HUDEP-2 (cell line): ENCODE measurements around the gene TRIO.

Experiments used
- DNase-seq, 76 experiments: peaks; one replicate each; lab custom pipeline; 2025; ENCODE audit not compliant: unreplicated experiment in 76 of 76; lab: John Stamatoyannopoulos, UW

TRIO gene

GRCh38 chr5:14240359-14240758, 97.2 kb downstream of the TRIO start:
- no peak for DNase-seq

GRCh38 chr5:14241141-14241540, 98.0 kb downstream of the TRIO start:
- no peak for DNase-seq

- DNase-seq: no peak
Measured at GRCh38 chr5:14242447-14242846, 99.3 kb downstream of the TRIO start.

- no peak for DNase-seq
Measured at GRCh38 chr5:14242871-14243383, 99.8 kb downstream of the TRIO start.

GRCh38 chr5:14243766-14244165, 100.6 kb downstream of the TRIO start:
- DNase-seq: no peak

- DNase-seq: no peak
Measured at GRCh38 chr5:14244721-14245120, 101.6 kb downstream of the TRIO start.

GRCh38 chr5:14245132-14245925, 102.2 kb downstream of the TRIO start:
- no peak for DNase-seq

GRCh38 chr5:14246350-14247053, 103.4 kb downstream of the TRIO start:
- DNase-seq: no peak

- DNase-seq: no peak
Measured at GRCh38 chr5:14247054-14247386, 103.9 kb downstream of the TRIO start.

GRCh38 chr5:14249258-14250082, 106.3 kb downstream of the TRIO start:
- no peak for DNase-seq

- DNase-seq: no peak
Measured at GRCh38 chr5:14250084-14250695, 107.0 kb downstream of the TRIO start.

GRCh38 chr5:14250748-14251701, 107.9 kb downstream of the TRIO start:
- no peak for DNase-seq

GRCh38 chr5:14251733-14252132, 108.6 kb downstream of the TRIO start:
- no peak for DNase-seq

GRCh38 chr5:14252793-14253192, 109.7 kb downstream of the TRIO start:
- DNase-seq: no peak

GRCh38 chr5:14254686-14255085, 111.5 kb downstream of the TRIO start:
- no peak for DNase-seq

- DNase-seq: no peak
Measured at GRCh38 chr5:14256026-14256690, 113.0 kb downstream of the TRIO start.

GRCh38 chr5:14256756-14257393, 113.7 kb downstream of the TRIO start:
- DNase-seq: no peak

- no peak for DNase-seq
Measured at GRCh38 chr5:14257995-14258403, 114.9 kb downstream of the TRIO start.

GRCh38 chr5:14258840-14259239, 115.7 kb downstream of the TRIO start:
- DNase-seq: no peak
